GM19240 (cell line): ENCODE results near the gene LRRC74B.
A peak's percentile ranks its signal among the peaks of the same experiment; 100 is the strongest.

Experiments used
- DNase-seq: peaks from one replicate; pipeline ENCODE4 v3.0.0; 2011; ENCODE audit warnings: low spot score; ENCODE audit not compliant: insufficient read length

The LRRC74B gene

GRCh38 chr22:21014202-21014725 is 31.5 kb upstream of the LRRC74B start:
- peak; percentile 89 for DNase-seq

DNA sequence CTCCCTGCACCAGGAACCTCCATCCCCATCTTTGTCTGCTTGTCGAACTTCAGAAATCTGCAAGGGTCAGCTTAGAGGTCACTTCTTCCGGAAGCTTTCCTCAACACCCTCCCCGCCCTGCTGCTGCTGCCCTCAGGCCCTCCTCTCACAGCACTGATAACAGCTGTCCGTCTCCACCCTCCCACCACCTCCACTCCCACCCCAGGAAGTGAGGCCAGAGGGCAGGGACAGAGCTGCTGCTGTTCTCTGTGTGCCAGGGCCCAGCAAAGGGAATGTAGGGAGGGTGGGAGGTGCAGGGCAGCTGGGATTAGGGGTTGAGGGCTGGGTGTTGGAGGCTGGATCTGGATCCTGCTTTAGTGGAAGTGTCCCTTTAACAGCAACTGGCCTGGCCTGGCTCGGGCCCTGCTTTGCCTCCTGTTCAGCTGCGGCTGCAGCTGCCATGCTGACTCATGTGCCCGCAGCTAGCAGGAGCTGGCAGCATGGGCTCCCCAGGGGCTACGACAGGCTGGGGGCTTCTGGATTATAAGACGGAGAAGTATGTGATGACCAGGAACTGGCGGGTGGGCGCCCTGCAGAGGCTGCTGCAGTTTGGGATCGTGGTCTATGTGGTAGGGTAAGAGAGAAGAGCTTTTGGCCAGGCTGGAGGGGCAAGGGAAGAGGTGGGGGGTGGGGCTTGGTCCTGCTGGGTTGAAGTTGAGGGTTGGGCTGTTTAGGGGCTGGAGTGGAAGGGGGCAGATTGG is 30.9 kb upstream of the LRRC74B start, which contains the start of gene P2RX6:
Gene P2RX6 (plus strand): TSS at position 440 of the 740 bp plus-strand sequence. CDS start 10 bp downstream, at position 450.
- DNase-seq, result no peak

DNA sequence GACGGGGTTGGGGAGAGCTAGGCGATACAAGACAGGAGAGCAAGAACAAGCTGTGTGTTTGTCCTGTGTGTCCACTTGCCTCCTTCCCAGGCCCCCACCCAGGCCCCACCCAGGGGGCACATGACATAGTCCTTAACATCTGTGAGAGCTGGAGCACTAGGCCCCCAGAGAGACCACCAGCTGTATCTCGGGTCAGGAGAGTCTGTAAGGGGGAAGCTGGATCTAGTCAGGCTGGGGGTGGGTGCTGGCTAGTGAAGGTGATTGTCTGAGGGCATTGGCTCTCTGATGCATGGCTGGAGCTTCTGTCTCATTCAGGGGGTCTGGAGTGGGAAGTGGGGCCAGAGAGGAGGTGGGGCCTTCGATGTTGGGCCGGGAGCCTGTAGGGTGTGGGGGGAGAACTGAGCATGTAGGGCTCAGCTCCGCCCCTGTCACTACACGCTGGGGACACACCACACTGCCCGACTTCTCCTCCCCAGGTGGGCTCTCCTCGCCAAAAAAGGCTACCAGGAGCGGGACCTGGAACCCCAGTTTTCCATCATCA is 30.2 kb upstream of the LRRC74B start:
- DNase-seq, result no peak

- no peak for DNase-seq
These were observed 28.9 kb upstream of the LRRC74B start for GRCh38 chr22:21016644-21017420.

DNA sequence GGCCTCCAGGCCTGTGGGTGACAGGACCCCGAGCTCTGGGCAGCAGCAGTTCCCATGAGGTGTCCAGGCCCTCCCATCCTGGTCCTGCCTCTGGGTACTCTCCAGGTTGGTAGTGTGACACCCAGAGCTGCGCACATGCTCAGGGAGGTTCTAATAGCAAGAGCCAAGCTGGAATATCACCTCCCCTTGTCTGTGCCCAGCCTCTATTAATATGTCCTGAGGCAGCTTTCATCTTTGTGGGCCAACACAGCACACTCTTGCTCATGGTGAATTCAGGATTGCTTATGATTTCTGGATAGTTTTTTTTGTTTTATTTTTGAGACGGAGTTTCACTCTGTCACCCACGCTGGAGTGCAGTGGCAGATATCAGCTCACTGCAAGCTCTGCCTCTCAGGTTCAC is 27.4 kb upstream of the LRRC74B start:
- no peak for DNase-seq

GRCh38 chr22:21020802-21021429 is 24.8 kb upstream of the LRRC74B start:
- DNase-seq, result no peak

DNA sequence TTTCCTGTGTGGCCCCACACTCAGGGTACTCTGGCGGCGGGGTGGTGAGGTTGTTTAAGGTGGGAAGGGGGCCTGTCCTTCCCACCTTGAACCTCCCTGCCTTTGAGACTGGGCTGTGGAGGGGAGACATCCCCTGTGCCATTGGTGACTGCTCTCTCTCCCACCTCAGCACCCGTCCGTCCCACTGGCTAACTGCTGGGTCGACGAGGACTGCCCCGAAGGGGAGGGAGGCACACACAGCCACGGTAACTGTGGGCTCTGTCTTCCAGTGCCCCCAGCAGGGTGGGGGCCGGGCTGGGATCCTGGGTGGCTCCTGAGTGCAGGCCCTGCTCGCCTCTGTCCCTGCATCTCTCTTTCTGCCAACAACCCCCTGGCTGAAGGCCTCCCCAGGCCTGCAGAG is 23.2 kb upstream of the LRRC74B start:
- DNase-seq, result no peak

DNA sequence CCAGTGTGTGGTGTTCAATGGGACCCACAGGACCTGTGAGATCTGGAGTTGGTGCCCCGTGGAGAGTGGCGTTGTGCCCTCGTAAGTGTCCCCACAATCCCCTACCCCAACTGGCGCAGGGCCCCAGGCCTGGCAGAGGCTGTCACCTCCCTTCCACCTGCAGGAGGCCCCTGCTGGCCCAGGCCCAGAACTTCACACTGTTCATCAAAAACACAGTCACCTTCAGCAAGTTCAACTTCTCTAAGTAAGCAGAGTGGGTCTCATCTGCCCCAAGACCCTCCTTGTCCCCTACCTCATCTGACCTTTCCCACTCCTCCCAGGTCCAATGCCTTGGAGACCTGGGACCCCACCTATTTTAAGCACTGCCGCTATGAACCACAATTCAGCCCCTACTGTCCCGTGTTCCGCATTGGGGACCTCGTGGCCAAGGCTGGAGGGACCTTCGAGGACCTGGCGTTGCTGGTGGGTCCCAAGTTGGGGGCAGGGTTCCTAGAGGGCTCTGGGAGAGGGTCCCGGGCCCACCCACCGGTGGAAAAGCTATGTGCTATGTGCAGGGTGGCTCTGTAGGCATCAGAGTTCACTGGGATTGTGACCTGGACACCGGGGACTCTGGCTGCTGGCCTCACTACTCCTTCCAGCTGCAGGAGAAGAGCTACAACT is 22.7 kb upstream of the LRRC74B start:
- no peak for DNase-seq

DNA sequence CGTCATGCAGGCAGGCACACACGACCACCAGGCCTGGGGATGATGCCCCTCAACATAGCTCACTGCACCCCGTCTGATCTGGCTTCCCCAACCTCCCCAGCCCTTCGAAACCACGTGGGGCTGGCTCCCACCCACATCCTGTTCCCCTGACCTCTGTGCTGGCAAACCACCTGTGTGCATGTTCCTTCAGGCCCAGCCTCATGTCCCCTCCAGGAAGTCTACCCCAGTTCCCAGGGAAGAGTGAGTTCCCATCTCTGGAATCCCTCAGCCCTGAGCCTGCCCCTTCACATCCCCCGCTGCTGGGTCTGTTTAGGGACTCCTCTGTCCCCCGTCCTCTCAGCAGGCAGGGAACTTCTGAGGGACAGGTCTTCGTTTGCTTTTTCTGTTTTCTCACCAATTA is 20.5 kb upstream of the LRRC74B start:
- DNase-seq, result no peak

DNA sequence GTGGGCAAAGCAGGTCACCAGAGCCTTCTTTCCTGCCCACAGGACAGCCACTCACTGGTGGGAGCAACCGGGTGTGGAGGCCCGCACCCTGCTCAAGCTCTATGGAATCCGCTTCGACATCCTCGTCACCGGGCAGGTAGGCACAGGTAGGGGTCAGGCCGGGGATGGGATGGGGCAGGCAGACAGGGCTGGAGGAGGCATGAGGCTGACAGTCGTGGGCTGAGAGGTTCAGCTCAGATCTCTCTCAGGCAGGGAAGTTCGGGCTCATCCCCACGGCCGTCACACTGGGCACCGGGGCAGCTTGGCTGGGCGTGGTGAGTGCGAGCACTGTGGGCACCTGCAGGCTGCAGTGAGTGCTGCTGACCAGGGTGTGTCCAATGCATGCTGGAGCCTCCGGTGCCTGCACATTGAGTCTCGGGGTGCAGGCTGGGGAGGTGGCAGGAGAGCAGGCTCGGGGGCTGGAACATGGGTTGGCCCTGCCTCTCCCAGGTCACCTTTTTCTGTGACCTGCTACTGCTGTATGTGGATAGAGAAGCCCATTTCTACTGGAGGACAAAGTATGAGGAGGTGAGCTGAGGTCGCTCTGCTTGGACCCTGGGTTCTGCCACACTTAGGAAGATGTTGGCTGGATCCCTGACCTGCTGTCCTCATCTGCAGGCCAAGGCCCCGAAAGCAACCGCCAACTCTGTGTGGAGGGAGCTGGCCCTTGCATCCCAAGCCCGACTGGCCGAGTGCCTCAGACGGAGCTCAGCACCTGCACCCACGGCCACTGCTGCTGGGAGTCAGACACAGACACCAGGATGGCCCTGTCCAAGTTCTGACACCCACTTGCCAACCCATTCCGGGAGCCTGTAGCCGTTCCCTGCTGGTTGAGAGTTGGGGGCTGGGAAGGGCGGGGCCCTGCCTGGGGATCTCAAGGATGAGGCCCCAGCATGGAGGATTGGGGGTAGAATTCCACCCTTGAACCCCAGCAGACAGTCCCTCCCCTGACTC is 19.7 kb upstream of the LRRC74B start:
- no peak for DNase-seq

GRCh38 chr22:21026783-21027692 is 18.7 kb upstream of the LRRC74B start:
- no peak for DNase-seq

DNA sequence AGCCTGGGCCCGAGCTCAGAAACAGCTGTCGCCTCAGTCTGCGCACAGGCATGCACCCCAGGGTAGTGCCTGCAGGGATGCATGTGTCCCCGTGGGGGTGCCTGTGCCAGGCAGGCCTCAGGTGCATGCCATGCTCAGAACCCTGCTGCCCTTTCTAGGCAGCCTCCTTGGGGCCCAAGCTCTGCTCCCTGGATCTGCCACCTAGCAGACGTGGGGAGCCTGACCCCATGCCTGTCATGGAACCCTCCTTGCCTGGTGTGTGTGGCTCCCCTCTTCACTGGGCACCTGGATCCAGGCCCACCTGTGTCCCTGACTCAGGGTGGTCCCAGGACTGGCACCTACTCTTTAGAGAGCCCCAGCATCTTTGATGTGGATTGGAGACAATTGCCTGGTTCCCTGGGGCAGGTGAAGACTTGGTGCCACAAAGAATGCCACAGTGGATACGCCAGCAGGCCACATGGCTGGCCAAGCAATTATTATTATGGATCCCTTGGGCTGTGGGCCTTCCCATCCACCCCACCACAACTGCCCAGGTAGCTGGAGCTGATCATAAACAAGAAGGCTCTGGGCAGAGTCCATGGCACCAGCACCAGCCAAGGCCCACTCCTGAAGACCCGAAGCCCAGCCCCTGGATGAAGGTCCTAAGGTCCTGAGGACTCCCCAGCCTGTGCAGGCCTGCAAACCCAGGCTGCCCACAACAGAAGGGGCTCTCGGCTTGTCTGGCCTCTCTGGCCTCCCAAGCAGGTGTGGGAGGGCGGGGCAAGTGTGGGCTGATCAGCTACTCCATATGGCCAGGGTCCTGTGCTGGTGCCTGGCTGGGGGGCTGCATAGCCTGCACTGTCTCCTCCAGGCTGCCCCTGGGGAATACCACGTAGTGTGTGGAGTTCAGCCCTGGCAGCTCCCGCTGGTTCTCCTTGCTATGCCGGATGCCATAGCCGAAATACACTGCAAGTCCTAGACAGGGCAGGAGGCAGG is 17.2 kb upstream of the LRRC74B start:
- no peak for DNase-seq

- DNase-seq, result no peak
These were observed 16.2 kb upstream of the LRRC74B start for GRCh38 chr22:21029486-21030025.

- no peak for DNase-seq
These were observed 15.7 kb upstream of the LRRC74B start for GRCh38 chr22:21030032-21030431.

DNA sequence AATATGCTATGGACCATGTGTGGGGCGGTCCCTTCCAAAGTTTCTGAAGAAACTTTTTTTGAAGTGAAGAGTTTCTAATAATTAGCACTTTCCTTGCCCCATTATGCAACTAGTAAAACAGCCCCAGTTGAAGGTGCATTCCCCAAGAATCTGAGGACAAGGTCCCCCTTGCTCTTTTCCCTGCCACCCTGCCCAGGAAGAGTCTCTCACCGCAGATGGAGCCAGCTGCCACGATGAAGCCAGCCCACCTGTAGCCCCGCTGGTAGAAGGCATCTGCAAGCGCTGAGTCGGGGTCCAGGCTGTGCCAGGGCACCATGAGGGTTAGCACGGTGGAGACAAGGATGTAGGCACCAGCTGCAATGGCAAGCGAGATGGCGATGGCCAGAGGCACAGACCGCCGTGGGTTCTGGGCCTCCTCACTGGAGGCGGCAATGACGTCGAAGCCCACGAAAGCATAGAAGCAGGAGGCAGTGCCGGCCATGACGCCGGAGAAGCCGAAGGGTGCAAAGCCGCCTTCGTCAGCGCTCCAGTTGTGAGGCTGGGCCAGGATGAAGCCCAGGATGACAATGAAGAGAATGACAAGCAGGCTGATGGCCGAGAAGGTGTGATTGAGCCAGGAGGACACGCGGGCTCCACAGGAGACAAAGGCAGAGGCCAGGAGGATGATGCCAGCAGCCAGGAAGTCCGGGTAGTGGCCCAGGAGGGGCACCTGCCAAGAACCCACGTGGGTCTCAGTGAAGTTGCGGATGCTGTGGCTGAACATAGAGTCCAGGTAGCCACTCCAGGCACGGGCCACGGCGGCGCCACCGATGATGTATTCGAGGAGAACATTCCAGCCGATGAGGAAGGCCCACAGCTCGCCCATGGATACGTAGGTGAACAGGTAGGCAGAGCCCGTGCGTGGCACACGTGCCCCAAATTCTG is 14.9 kb upstream of the LRRC74B start:
- DNase-seq, result no peak

DNA sequence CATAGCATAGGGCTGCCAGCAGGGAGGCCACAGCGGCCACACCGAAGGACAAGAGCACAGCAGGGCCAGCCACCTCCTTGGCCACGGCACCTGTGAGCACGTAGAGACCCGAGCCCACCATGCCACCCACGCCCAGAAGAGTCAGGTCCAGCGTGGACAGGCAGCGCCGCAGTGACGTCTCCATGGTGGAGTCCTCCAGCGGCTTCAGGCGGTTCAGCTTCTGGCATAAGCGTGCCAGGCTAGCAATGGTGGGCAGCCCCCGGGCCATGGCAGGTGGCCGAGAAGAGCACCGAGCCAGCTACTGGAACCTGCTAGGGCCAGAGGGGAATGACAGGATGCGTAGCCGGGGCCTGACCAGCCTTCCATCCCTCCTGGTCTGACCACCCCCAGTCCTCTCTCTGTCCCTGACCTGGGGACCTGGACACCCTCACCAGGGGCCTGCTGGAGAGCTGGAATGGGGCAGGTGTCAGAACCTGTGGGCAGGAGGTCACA is 14.2 kb upstream of the LRRC74B start:
- no peak for DNase-seq
